Large intestine (tissue), 12 donors: ENCODE measurements around the gene ZNF136. TPM values are rescaled to one million over a fixed set of nuclear protein-coding genes. Genes with fewer than 3 reads are reported as not detected.
A peak's percentile ranks its signal among the peaks of the same experiment; 100 is the strongest.

ENCODE experiments used
- DNase-seq, 2 donors: peaks; one replicate each; pipeline versions ENCODE4 v3.0.0 to v3.0.0-alpha.2; 2013
- H3K27ac ChIP-seq: one replicate; pipeline ENCODE4 v1.5.1; 2013; ENCODE audit warnings: low read length
- H3K27me3 ChIP-seq: 2 replicates; pipeline ENCODE4 v1.6.1; 2013; ENCODE audit warnings: low read length; ENCODE audit not compliant: control insufficient read depth, insufficient read depth
- H3K36me3 ChIP-seq: 2 replicates; pipeline ENCODE4 v1.6.1; 2013; ENCODE audit warnings: low read length; ENCODE audit not compliant: control insufficient read depth, insufficient read depth
- H3K4me1 ChIP-seq: one replicate; pipeline ENCODE4 v1.6.1; 2013; ENCODE audit warnings: low read length; ENCODE audit not compliant: control insufficient read depth, insufficient read depth
- H3K4me3 ChIP-seq: one replicate; pipeline ENCODE4 v1.5.1; 2013; ENCODE audit warnings: low read length
- H3K9me3 ChIP-seq: one replicate; pipeline ENCODE4 v1.6.1; 2013; ENCODE audit warnings: mild to moderate bottlenecking, low read depth, low read length, moderate library complexity; ENCODE audit not compliant: control insufficient read depth
- WGBS: methylation state at CpG from one replicate; pipeline ENCODE4 v1.1.5; 2013; ENCODE audit warnings: low lambda C conversion rate; ENCODE audit not compliant: insufficient coverage; 5-methylcytosine and 5-hydroxymethylcytosine counted together
- long read RNA-seq, 11 donors: transcript quantifications; one replicate each; lab custom pipeline, GENCODE V29; 2026
- polyA plus RNA-seq: library from polyadenylated mRNA; unstranded; fragments of 120-200 nt; gene quantifications from one replicate; pipeline ENCODE4 v1.2.1, GENCODE V29; 2013

The ZNF136 gene
- polyA plus RNA-seq, result 10.5 TPM
- long read RNA-seq, donor 1, partial matches to known transcripts, result 0 of 1 reads
- long read RNA-seq, donor 1, other reads (novel, unspliced or antisense), result 0 of 1 reads
- long read RNA-seq, donor 2, partial matches to known transcripts, result 5 of 7 reads
- long read RNA-seq, donor 2, other reads (novel, unspliced or antisense), result 0 of 7 reads
- long read RNA-seq, donor 3, result 0 reads
- long read RNA-seq, donor 4, partial matches to known transcripts, result 0 of 2 reads
- long read RNA-seq, donor 4, other reads (novel, unspliced or antisense), result 0 of 2 reads
- long read RNA-seq, donor 5, result 0 reads
- long read RNA-seq, donor 6, partial matches to known transcripts, result 0 of 1 reads
- long read RNA-seq, donor 6, other reads (novel, unspliced or antisense), result 0 of 1 reads
- long read RNA-seq, donor 7, result 0 reads
- long read RNA-seq, donor 8, partial matches to known transcripts, result 0 of 3 reads
- long read RNA-seq, donor 8, other reads (novel, unspliced or antisense), result 0 of 3 reads
- long read RNA-seq, donor 9, partial matches to known transcripts, result 0 of 1 reads
- long read RNA-seq, donor 9, other reads (novel, unspliced or antisense), result 0 of 1 reads
- long read RNA-seq, donor 10, result 0 reads
- long read RNA-seq, donor 11, partial matches to known transcripts, result 0 of 2 reads
- long read RNA-seq, donor 11, other reads (novel, unspliced or antisense), result 0 of 2 reads

GRCh38 chr19:12162882-12163806, at the start of gene ZNF136:
TSS of gene ZNF136 (plus strand) at chr19:12163096. CDS start at chr19:12163204, 108 bp downstream.
- Histone ChIP-seq H3K27me3 (no peaks in the 10 kb centered on the region), H3K27ac (peak within 1 kb of the TSS; percentile 99), H3K9me3 (no peaks in the 10 kb centered on the region), H3K4me3 (peak within 1 kb of the TSS; percentile 99), H3K4me1 (peaks cover 6% of the 10 kb centered on the region), H3K36me3 (no peaks in the 10 kb centered on the region)
- peak; percentile 93 to 97 for DNase-seq
- WGBS, result 0% methylated on average over 3 of the region's 57 CpGs

DNA sequence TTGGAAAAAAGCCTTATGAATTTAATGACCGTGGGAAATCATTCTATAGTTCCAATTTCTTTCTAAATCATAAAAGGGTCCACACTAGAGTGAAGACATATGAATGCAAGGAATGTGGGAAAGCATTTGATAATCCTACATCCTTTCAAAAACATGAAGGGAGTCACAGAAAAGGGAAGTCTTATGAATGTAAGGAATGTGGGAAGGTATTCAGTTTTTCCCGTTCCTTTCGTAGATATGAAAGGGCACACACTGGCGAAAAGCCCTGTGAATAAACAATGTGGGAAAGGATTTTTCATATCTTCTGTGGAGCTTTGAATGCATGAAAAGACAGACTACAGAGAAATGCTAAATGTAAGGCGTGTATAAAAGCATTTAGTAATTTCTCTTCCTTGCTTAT, 49.8 kb upstream of the ZNF136 start:
- Histone ChIP-seq H3K9me3 (peaks cover 18% of the 10 kb centered on the region), H3K4me1 (no peaks in the 10 kb centered on the region), H3K27me3 (no peaks in the 10 kb centered on the region), H3K4me3 (no peak overlapping the region), H3K27ac (no peak overlapping the region), H3K36me3 (peaks cover 28% of the 10 kb centered on the region)
- no peak for DNase-seq
- WGBS, result 92% methylated on average over 4 of the region's 5 CpGs

DNA sequence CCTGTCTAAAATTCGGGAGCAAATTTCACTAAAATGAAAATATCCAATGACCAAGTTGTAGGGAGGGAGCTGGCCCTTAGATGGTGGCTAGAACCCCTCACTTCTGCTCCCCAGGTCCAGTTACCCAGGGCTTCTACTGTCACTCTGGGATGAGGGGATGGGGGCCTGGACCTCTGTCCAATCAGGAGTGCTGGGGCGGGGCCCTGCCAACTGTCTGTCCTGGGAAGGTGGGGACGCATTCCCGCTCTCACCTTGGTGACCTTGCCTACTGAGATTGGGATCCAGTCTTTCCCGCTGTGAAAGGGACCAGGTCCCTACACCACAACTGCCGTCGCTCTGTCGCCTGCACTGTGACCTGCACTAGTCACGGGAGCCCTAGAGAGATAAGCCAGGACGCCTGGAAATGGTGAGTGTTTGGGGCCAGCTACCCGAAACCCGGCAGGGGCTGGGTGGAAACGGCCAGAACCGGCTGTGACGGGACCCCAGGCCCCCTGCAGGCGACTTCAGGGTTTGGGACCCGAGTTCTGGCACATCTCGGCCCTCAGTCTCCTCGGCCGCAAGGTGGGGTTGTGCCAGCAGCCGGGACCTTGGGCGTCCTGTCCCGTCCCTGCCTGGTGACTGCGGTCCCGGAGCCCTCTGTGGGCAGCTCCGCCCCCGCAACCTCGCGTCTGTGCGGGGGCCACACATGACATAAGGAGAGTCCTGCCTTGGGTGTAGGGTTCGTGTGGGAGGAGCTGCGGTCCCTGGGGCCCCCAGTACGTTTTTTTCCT, 45.5 kb upstream of the ZNF136 start:
- Histone ChIP-seq H3K9me3 (peaks cover 9% of the 10 kb centered on the region), H3K36me3 (peaks cover 6% of the 10 kb centered on the region), H3K4me3 (no peak overlapping the region), H3K27ac (no peak overlapping the region), H3K27me3 (no peaks in the 10 kb centered on the region), H3K4me1 (no peaks in the 10 kb centered on the region)
- DNase-seq, result no peak
- no CpG with 5 or more reads among the region's 33 CpGs for whole genome bisulfite sequencing

DNA sequence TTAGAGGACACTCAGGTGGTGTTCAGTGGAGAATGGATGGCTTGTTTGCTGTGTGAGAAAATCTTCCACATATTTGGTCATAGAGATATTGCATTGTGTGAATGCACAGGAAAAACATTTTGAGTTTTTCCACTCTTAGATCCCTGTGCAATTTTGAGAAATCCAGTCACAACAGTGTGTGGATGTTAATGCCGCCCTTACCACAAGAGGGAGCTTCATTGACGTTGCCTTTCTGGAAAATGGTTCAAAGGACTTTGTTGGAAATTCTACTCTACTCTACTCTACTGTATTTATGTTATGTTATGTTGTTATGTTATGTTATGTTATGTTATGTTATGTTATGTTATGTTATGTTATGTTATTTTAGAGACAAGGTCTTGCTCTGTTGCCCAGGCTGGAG, 36.2 kb upstream of the ZNF136 start:
- no peaks in the 10 kb centered on the region for H3K4me1 ChIP-seq
- no CpG with 5 or more reads among the region's 2 CpGs for WGBS
- H3K4me3 ChIP-seq, result no peak overlapping the region
- no peaks in the 10 kb centered on the region for H3K27me3 ChIP-seq
- no peak for DNase-seq
- H3K9me3 ChIP-seq, result peaks cover 21% of the 10 kb centered on the region
- peaks cover under 1% of the 10 kb centered on the region for H3K36me3 ChIP-seq
- no peak overlapping the region for H3K27ac ChIP-seq

DNA sequence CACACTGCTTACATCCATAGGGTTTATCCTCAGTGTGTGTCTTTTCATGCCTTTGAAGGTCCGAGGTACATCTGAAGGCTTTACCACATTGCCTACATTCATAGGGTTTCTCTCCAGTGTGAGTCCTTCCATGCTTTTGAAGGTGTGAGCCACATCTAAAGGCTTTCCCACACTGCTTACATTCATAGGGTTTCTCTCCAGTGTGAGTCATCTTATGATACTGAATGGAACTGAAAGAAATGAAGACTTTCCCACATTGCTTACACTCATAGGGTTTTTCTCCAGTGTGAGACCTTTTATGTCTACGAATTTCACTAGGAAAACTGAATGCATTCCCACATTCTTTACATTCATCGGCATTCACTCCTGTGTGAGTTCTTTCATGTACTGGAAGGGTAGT, 29.8 kb upstream of the ZNF136 start:
- WGBS, result no CpG with 5 or more reads among the region's 3 CpGs
- H3K9me3 ChIP-seq, result peaks cover 64% of the 10 kb centered on the region
- no peaks in the 10 kb centered on the region for H3K27me3 ChIP-seq
- no peak overlapping the region for H3K27ac ChIP-seq
- no peaks in the 10 kb centered on the region for H3K4me1 ChIP-seq
- DNase-seq, result no peak
- H3K36me3 ChIP-seq, result peaks cover 52% of the 10 kb centered on the region
- H3K4me3 ChIP-seq, result no peak overlapping the region

- peaks cover 37% of the 10 kb centered on the region for H3K9me3 ChIP-seq
- DNase-seq, result peak in 1 of 2 donors; percentile 7
- no peak overlapping the region for H3K4me3 ChIP-seq
- H3K27me3 ChIP-seq, result no peaks in the 10 kb centered on the region
- peaks cover 8% of the 10 kb centered on the region for H3K4me1 ChIP-seq
- no CpG with 5 or more reads among the region's 7 CpGs for WGBS
- peaks cover 45% of the 10 kb centered on the region for H3K36me3 ChIP-seq
- no peak overlapping the region for H3K27ac ChIP-seq
These were observed 25.5 kb upstream of the ZNF136 start for GRCh38 chr19:12137221-12137940.

- WGBS, result 10% methylated on average over 2 of the region's 13 CpGs
- no peaks in the 10 kb centered on the region for H3K27me3 ChIP-seq
- peaks cover 25% of the 10 kb centered on the region for H3K9me3 ChIP-seq
- no peak for DNase-seq
- peak overlapping the region; percentile 96 for H3K4me3 ChIP-seq
- peaks cover 8% of the 10 kb centered on the region for H3K4me1 ChIP-seq
- H3K27ac ChIP-seq, result peak overlapping the region; percentile 96
- H3K36me3 ChIP-seq, result peaks cover 30% of the 10 kb centered on the region
These were observed 23.6 kb upstream of the ZNF136 start for GRCh38 chr19:12139269-12139668.

DNA sequence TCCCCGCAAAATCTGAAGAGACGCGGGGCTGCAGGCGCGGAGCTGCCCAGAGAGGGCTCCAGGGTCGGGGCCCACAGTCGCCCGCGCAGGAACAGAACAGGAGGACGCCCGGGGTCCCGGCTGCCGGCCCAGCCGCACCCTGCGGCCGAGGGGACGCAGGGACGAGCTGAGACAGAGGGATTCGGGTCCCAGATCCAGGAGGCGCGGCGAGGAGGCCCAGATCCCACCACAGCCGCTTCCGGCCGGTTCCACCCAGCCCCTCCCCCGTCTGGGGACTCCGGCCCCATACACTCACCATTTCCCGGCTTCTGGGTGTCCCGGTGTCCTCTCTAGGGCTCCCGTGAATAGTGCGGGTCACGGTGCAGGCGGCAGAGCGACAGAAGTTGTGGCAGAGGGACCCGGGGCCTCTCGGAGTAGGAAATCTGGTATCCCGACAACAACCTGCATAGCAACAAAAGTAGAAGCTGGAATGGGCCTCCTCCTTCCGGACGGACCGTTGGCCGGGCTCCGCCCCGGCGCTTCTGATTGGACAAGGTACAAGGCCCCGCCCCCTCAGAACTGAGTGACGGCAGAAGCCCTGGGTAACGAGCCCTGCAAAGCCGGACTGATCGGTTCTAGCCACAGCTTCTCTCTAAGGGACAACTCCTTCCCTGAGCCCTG, 22.9 kb upstream of the ZNF136 start, which contains the start of gene ZNF20:
ZNF20 (minus strand) TSS at position 466 of the 660 bp plus-strand sequence; CDS start at position 298, 168 bp downstream.
- Histone ChIP-seq H3K36me3 (peaks cover 26% of the 10 kb centered on the region), H3K27ac (peak within 1 kb of the TSS; percentile 96), H3K4me1 (peaks cover 8% of the 10 kb centered on the region), H3K9me3 (peaks cover 19% of the 10 kb centered on the region), H3K27me3 (no peaks in the 10 kb centered on the region), H3K4me3 (peak within 1 kb of the TSS; percentile 96)
- WGBS, result no CpG with 5 or more reads among the region's 49 CpGs
- DNase-seq, result peak; percentile 95 to 98
